NCI-H446 (cell line): Measurements from ENCODE around the gene EPG5.
A peak's percentile ranks its signal among the peaks of the same experiment; 100 is the strongest.
"Not testable (repeated sequence)": the region's sequence is repeated elsewhere in the genome, so short reads cannot be mapped to it uniquely, and the experiment has no call there.

Experiments
- DNase-seq, 2 experiments: peaks; one replicate each; lab custom pipeline; 2025; lab: John Stamatoyannopoulos, UW

The EPG5 gene, protein sequence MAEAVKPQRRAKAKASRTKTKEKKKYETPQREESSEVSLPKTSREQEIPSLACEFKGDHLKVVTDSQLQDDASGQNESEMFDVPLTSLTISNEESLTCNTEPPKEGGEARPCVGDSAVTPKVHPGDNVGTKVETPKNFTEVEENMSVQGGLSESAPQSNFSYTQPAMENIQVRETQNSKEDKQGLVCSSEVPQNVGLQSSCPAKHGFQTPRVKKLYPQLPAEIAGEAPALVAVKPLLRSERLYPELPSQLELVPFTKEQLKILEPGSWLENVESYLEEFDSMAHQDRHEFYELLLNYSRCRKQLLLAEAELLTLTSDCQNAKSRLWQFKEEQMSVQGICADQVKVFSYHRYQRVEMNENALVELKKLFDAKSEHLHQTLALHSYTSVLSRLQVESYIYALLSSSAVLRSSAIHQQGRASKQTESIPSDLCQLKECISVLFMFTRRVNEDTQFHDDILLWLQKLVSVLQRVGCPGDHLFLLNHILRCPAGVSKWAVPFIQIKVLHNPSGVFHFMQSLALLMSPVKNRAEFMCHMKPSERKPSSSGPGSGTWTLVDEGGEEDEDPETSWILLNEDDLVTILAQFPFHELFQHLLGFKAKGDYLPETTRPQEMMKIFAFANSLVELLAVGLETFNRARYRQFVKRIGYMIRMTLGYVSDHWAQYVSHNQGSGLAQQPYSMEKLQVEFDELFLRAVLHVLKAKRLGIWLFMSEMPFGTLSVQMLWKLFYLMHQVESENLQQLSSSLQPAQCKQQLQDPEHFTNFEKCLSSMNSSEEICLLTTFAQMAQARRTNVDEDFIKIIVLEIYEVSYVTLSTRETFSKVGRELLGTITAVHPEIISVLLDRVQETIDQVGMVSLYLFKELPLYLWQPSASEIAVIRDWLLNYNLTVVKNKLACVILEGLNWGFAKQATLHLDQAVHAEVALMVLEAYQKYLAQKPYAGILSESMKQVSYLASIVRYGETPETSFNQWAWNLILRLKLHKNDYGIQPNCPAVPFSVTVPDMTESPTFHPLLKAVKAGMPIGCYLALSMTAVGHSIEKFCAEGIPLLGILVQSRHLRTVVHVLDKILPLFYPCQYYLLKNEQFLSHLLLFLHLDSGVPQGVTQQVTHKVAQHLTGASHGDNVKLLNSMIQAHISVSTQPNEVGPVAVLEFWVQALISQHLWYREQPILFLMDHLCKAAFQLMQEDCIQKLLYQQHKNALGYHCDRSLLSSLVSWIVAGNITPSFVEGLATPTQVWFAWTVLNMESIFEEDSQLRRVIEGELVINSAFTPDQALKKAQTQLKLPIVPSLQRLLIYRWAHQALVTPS (N-terminal part only)

DNA sequence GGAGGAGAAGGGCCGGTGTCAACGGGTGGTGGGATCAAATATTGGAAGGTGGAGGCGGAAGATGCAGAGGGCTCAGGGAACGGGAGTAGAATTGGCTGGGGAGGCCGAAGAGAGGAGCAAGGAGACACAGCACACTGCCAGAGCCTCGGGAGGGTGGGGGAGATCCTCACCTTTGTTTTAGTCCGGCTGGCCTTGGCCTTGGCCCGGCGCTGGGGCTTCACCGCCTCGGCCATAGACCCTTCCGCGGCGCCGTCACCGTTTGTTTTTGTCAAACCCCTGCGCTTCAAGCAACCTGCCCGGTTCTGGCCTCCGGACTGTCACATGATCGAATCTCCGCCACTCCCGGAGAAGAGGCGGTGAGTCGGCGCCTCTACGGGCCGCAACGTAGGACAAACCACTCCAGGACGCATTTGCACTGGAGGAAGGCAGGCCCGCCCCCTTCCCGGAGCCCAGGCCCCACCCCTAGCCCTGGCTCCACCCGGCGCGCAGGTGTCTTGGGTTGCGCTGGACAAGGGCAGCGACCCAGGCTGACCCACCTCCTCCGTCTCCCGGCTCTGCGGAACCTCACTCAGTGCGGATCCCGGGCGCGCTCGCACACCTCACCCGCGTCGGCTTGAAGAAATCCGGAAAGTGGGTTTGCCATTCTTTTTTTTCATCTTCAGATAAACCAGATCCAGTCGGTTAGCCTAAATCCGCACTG, at the start of gene EPG5:
TSS of gene EPG5 (minus strand) at position 323 of the 700 bp plus-strand sequence. CDS start at position 233, 90 bp downstream.
- peak; percentile 76 to 87 for DNase-seq

DNA sequence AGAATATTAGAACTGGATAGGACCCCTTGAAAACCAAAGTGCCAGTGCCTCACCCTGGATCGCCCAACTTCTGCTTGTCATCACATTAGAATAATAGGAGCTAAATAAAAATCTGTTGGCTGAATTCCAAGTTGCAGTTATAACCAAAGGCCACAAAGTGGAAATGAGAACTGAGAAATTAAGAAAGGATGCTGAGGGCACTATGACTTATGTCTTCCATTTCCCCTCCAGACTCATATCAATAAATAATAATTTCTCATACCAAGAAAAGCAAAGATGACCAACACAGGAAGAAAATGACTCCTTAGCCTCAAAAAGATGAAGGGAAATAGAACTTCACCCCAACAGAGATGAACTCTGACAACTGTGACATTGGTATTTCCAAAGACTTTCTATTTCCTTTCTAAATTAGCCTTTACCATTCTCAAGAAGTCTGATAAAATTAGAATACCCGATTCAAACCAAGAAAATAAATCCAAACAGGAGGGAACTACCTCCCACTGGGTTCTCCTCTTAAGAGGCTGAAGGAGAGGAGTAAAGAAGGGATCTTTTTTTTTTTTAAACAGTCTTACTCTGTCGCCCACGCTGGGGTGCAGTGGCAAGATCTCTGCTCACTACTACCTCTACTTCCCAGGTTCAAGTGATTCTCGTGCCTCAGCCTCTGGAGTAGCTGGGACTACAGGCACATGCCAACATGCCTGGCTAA, 46.5 kb upstream of the EPG5 start:
- DNase-seq, result no peak

DNA sequence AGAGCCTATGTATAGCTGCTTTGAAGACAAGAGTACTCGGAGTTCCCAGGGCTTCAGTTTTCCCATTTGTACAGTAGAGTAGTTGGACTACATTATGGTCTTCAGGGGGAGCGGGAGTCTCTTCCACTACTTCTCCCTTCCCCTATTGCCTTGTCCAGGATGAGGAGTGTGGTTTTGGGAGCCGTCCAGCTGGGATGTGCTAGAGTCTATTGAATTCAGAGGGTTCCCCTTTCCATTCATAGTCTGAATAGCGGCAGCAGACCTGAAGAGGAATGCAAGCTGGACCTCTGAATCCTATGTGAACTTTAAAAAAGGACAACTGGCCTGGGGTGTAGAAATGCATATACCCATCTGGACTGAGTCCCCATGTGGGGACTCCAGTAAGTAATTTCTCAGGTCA, 43.5 kb upstream of the EPG5 start:
- DNase-seq, result no peak

DNA sequence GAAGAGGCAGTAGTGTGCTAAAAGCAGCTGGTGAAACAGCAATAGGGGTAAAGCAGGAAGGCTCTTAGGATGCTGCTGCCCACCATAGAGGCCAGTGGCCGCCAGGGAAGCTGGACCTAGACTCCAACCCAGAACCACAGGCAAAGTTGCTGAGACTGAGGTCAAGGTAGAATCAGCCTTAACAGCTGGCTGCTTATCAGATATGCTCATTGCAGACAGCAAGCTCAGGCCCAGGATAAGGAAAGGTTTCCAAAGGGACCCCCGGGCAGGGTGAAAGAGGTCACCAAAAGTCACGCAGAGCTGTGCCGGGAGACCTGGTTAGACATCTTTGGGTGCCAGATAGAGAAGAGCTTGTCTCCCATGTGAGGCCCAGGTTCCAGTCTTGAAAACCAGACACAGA, 42.9 kb upstream of the EPG5 start:
- DNase-seq, result no peak

DNA sequence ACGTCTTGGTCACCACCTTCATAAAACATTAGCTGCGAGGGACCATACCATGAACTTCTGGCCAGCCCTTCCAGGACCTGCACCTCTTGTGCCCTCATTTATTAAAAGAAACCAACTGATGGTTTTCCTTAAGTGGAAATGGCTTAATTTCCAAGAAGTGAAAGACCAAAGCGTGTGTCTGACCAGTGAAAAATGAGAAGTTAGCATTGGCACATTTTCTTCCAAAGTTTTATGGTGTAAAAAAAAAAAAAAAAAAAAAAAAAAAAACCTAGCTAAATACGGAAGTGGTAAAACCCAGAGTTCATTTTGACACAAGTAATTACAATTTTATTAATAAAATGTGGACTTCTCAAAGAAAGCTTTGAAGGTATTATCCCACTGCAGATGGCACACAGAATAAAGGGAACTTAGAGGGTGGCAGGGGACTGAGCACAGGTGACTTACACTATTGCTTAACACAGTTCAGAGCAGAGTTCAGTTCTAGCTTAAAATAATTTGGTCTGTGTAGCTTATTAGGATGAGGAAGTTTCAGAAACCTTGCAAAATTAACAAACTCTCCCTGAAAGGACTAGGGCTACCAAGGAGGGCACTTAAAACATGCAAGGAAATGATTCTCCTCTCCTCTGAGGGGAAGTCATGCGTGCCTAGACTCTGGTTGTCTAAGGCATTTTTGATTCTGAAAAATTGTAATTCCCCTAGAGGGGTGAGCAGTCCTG, 42.2 kb upstream of the EPG5 start:
- no peak for DNase-seq

DNA sequence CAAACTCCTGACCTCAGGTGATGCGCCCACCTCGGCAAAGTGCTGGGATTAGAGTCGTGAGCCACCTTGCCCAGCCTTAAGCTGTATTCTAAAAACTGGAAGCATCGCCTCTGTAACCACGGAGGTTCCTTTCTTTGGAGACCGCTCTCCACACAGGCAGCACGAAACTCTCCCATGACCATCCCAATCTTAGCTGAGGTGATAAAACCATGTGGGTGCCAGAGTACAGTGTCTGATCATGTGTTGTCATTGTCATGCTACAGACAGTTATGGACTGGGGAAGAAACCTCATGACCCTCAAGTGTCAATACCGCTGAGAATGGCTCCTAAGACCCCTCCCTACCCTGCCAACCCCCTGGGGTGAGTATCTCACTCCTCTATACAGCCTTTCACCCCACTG, 41.4 kb upstream of the EPG5 start:
- DNase-seq, result no peak

DNA sequence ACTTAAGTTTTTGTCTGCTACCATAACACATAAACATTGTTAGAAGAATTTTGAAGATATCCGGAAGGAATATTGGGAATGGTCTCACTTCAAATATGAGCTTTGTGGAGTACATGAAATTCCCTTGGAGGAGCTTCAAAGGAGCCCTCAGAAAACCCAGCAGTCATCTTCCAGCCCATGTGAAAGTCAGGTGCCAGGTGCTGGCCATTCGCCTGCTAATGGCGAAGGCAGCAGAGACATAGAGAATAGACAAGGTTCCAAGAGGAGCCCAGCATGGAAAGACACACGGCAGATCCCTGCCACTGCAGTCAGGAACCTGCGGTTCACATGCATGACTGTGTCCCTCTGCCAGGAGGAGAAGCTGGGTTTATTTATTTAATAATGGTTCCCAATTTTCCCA, 40.0 kb upstream of the EPG5 start:
- DNase-seq, result no peak

DNA sequence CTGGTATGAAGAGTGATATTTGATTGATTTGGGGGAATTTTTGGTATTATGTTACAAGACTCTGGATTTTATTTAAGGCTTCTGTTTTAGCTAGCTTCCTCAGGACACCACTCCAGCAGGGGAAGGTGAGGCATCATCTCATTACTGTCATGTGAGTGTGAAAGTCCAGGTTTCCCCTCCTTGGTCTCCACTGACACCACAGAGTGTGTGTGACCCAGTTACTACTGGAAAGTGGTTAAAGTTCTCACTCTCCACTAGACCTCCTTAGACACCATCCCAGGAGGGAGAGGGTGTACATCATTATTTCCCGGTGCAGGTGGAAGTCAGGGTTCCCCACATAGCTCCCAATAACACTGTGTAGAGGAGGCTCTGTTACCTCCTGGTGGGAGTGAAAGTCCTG, 35.8 kb upstream of the EPG5 start:
- no peak for DNase-seq

DNA sequence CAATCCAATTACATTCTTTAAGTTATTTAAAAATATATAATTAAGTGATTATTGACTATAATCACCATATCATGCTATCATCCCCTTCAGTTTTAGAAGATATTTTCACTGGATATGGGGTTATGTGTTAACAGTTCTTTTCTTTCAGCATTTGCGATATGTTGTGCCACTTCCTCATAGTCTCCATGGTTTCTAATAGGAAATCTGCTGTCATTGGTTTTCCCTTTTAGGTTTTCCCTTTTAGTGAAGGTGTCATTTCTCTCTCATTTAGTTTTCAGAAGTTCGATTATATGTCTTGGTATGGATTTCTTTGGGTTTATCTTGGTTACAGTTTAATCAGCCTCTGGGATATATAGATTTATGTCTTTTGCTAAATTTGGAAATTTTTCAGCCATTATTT, 34.8 kb upstream of the EPG5 start:
- no peak for DNase-seq

DNA sequence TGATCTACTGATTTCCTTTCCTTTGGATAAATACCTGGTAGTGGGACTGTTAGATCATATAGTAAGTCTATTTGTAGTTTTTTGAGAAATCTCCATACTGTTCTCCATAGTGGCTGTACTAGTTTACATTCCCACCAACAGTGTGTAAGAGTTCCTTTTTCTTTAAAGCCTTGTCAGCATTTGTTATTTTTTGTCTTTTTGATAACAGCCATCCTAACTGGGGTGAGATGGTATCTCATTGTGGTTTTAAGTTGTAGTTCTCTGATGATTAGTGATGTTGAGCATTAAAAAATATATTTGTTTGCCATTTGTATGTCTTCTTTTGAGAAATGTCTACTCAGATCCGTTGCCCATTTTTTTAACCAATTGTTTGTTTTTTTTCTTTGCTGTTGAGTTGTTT, 33.9 kb upstream of the EPG5 start:
- no peak for DNase-seq

DNA sequence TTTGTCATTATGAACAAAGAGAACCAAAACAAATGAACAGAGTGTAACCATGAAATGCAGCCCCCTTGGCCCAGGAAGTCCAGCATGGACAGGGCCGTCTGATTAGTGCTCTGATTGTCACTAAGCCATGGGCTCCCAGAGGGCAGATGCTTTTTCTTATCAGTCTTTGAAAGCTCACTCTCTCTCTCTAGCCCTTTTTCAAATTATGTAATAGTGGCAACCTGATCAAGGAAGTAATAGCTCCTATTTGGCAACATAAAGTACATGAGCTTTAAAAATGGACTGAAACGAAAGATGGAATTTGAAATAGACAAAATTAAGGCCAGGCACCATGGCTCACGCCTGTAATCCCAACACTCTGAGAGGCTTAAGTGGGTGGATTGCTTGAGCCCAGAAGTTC, 32.4 kb upstream of the EPG5 start:
- DNase-seq, result no peak

DNA sequence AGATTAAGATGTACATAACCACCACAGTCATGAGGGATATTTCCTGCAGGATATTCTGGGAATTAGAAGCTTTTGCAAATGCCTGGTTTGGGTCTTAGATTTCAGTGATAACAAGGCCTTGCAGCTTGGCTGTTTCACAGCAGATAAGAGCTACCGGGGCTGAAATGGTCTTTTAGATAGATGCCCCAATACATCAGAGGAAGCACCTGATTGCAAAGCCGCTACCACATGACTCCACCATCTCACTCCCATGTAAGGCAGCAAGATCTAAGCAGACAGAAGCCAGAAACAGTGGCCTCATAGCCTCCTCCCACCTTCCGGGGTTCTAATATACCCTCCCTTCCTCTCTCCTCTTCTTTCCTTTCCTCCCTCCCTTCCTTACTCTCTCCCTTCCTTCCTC, 31.1 kb upstream of the EPG5 start:
- DNase-seq, result no peak

DNA sequence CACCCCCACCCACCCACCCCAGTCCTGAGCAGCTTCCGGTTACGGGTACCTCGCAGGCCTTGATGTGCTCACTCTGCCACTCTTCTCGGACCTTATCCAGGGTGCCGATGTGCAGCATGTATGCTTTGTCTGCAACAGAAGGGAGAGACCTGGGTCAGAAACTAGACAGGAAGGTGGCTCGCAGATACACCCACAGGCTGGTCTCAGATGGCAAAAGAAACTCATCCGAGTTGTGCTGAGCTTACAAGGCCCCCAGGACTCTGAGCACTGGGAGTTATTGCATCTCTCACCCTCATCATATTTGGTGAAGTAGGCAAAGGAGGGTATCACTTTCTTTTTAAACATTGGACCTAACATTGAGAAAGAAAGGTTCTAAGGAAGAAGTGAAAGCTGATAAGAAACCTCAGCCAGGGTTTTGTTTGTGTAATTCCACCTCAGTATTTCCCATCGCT, 30.6 kb upstream of the EPG5 start:
- no peak for DNase-seq

DNA sequence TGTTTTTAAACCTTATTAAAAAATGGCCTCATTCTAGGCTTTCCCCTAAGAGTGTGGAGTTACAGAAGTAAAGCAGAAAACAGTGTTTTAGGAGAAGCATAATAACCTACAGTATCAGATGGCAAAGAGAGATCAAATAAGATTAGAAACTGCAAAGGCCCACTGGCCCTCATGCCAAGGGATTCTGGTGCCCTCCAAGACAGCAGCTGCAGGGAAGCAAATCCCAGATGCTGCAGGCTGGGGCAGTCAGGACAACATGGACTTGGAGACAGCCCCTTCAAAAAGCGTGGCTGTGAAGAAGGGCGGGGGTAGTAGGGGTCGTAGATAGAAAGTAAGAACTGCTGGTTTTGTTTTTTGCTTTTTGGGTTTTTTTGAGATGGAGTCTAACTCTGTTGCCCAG, 28.3 kb upstream of the EPG5 start:
- no peak for DNase-seq

DNA sequence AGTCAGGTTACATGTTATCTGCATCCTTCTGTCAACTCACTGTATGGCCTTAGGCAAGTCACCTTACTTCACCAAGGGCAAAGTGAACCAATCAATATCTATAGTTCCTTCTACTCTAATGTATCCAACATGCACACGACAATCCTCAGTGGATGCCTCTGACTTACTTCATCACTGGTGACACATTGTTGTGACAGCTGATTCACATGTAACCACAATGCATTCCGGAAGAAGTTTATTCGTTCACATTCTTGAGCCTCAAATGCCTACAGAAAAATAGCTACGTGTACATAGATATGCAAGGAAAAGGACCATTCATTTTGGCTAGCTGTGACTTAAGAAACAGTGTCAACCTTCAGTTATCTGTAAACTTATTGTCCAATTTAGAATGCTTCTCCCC, 26.3 kb upstream of the EPG5 start:
- no peak for DNase-seq

DNA sequence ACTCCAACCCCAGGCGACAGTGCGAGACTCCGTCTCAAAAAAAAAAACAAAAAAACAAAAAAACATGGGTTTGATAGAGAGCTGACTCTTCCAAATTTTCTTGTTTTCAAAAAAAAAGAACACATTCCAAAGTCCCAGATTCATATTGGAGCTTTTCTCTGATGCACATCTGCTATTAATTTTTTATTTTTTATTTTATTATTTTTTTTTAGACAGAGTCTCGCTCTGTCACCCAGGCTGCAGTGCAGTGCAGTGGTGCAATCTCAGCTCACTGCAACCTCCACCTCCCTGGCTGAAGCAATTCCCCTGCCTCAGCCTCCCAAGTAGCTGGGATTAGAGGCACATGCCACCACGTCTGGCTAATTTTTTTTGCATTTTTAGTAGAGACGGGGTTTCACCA, 25.4 kb upstream of the EPG5 start:
- not testable (repeated sequence) for DNase-seq

DNA sequence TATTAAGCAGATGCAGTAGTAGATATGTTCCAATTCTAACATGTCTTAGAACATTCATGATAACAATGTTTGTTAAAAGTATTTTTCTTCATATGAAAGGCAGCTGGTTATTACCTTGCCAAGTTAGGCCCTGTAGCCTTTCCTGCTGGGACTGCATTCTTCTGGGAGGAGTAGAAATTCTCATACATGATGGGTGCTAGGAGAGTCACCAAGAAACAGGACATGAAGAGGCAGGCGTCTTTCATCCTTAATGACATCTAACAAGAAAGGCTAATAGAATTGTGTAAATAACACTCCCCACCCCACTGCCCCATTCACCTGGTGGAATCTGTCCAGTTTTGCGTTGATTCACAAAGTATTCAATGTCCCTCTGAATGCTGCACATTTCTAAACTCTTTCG, 24.7 kb upstream of the EPG5 start:
- DNase-seq, result no peak

DNA sequence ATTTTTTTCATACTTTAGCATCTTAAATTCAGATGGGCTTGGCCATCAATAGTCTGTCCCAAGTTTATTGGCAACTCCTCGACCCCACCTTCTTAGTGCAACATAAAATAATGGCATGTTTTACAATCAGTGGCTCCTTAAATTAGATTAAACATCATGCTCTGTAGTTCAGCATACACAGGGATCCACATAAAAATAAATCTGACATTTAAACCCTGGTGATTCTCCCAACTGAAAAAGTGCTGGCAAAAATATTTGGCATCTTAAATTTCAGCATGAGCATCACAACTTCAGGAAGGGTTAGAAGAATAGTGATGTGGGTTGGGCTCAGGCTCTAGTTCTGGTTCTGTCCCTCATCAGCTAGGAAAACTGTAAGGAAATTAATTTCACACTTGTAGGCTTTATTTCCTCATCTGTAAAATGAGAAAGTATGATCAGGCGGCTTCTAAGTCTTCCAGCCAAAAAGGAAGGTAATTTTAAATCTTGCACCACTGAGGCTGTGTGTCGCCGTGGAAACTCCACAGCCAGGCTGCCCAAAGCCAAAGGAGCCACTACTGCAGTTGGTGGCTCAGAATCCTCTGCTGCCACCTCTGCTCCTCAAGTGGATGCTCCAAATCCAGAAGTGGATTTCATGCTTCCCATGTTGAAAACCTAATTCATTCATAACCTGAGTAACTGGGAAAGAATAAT, 17.6 kb upstream of the EPG5 start:
- DNase-seq, result no peak

DNA sequence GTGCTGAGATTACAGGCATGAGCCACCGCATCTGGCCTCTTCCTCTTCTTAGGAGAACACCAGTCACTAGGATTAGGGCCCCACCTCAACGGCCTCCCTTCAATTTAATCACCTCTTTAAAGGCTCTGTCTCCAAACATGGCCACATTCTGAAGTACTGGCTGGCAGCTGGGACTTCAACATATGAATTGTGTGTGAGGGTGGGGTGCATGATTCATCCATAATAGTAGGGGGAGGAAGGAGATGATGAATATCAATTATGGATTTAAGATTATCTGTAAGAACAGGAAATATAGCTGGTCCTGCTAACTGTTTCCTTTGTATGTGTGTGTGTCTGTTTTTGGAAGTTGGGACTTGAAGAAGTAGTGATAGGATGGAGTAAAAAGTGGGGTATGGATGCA, 14.7 kb upstream of the EPG5 start:
- no peak for DNase-seq

DNA sequence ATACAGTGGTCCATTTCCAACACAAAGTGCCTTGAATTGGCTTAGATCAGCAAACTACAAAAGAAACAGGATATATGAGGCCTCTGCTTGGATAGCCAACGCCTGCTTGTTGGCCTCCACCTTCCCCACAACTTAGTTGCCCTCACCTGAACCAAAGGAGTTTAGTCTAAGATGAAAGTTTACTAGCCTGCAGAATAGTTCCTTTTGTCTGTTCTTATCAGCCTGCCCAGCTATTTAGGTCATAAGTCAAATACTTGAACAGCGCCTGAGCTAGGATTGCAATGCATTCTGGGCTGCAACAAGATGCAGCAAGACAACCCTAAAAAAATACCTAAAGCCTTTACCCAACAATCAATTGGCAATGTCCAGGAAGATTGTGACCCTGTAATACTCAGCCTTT, 13.1 kb upstream of the EPG5 start:
- no peak for DNase-seq
